ENCODE measurements around the gene RNF215.

Gene RNF215

GRCh38 chr22:30393885-30394284 is 6.7 kb upstream of the RNF215 start:
- no peak for DNase-seq (ENCODE audit: low spot score)

- DNase-seq (ENCODE audit: low spot score): no peak
Measured at GRCh38 chr22:30393322-30393680, 6.1 kb upstream of the RNF215 start.

GRCh38 chr22:30392661-30393321 is 5.6 kb upstream of the RNF215 start:
- no peak for DNase-seq (ENCODE audit: low spot score)

GRCh38 chr22:30390974-30391691 is 3.9 kb upstream of the RNF215 start:
- peak; percentile 68 for DNase-seq (ENCODE audit: low spot score)

GRCh38 chr22:30386608-30386959 is 627 bp downstream of the RNF215 start:
- DNase-seq (ENCODE audit: low spot score): no peak

- DNase-seq (ENCODE audit: low spot score): no peak
Measured at GRCh38 chr22:30385942-30386341, 1.3 kb downstream of the RNF215 start.

- no peak for DNase-seq (ENCODE audit: low spot score)
Measured at GRCh38 chr22:30383061-30383460, 4.2 kb downstream of the RNF215 start.

- DNase-seq (ENCODE audit: low spot score): no peak
Measured at GRCh38 chr22:30382340-30382739, 4.9 kb downstream of the RNF215 start.

- no peak for DNase-seq (ENCODE audit: low spot score)
Measured at GRCh38 chr22:30381264-30381663, 5.9 kb downstream of the RNF215 start.

- no peak for DNase-seq (ENCODE audit: low spot score)
Measured at GRCh38 chr22:30380011-30380410, 7.2 kb downstream of the RNF215 start.

GRCh38 chr22:30375312-30375849 is 11.8 kb downstream of the RNF215 start:
- no peak for DNase-seq (ENCODE audit: low spot score)

GRCh38 chr22:30373331-30374325 is 13.6 kb downstream of the RNF215 start:
- no peak for DNase-seq (ENCODE audit: low spot score)

- DNase-seq (ENCODE audit: low spot score): no peak
Measured at GRCh38 chr22:30372915-30373314, 14.3 kb downstream of the RNF215 start.

GRCh38 chr22:30371981-30372380 is 15.2 kb downstream of the RNF215 start:
- DNase-seq (ENCODE audit: low spot score): no peak

- no peak for DNase-seq (ENCODE audit: low spot score)
Measured at GRCh38 chr22:30371321-30371720, 15.9 kb downstream of the RNF215 start.

GRCh38 chr22:30370641-30371230 is 16.5 kb downstream of the RNF215 start:
- no peak for DNase-seq (ENCODE audit: low spot score)

- no peak for DNase-seq (ENCODE audit: low spot score)
Measured at GRCh38 chr22:30368420-30368819, 18.8 kb downstream of the RNF215 start.

- no peak for DNase-seq (ENCODE audit: low spot score)
Measured at GRCh38 chr22:30365891-30366290, 21.3 kb downstream of the RNF215 start.

- no peak for DNase-seq (ENCODE audit: low spot score)
Measured at GRCh38 chr22:30362651-30363281, 24.4 kb downstream of the RNF215 start.

- DNase-seq (ENCODE audit: low spot score): no peak
Measured at GRCh38 chr22:30361916-30362650, 25.1 kb downstream of the RNF215 start.

GRCh38 chr22:30358541-30358940 is 28.7 kb downstream of the RNF215 start:
- DNase-seq (ENCODE audit: low spot score): no peak

All from COLO829 (cell line).